Measurements from ENCODE around the gene IFRD2.

IFRD2 gene

GRCh38 chr3:50331364-50331907 lies 39.2 kb upstream of the IFRD2 start:
- DNase-seq, result no peak
- H3K4me1 ChIP-seq, result no peaks in the 10 kb centered on the region
- H3K27me3 ChIP-seq, result no peaks in the 10 kb centered on the region
- H3K4me3 ChIP-seq (ENCODE audit: low read depth, low read length), result no peak overlapping the region
- peaks cover 24% of the 10 kb centered on the region for H3K36me3 ChIP-seq
- TF ChIP-seq CTCF (IDR thresholded peaks at IDR 0.05; ENCODE audit: low read depth, low read length), result no peak
- H3K9me3 ChIP-seq, result no peaks in the 10 kb centered on the region

GRCh38 chr3:50330330-50330729 lies 38.1 kb upstream of the IFRD2 start:
- Histone ChIP-seq H3K9me3 (no peaks in the 10 kb centered on the region), H3K4me3 (ENCODE audit: low read depth, low read length) (no peak overlapping the region), H3K36me3 (peaks cover 24% of the 10 kb centered on the region), H3K4me1 (no peaks in the 10 kb centered on the region), H3K27me3 (no peaks in the 10 kb centered on the region)
- DNase-seq, result no peak
- TF ChIP-seq CTCF (IDR thresholded peaks at IDR 0.05; ENCODE audit: low read depth, low read length), result no peak

- Histone ChIP-seq H3K36me3 (peaks cover 24% of the 10 kb centered on the region), H3K27me3 (no peaks in the 10 kb centered on the region), H3K4me1 (no peaks in the 10 kb centered on the region), H3K4me3 (ENCODE audit: low read depth, low read length) (peak within 1 kb of the TSS; percentile 77), H3K9me3 (no peaks in the 10 kb centered on the region)
- DNase-seq, result peak; percentile 92
- no peak for TF ChIP-seq CTCF (IDR thresholded peaks at IDR 0.05; ENCODE audit: low read depth, low read length)
Observed at GRCh38 chr3:50327943-50328691, 35.9 kb upstream of the IFRD2 start, which contains the start of gene TUSC2. TSS of gene TUSC2 (minus strand) at chr3:50328223. CDS start at chr3:50328099, 124 bp downstream.

- no peaks in the 10 kb centered on the region for H3K4me1 ChIP-seq
- H3K36me3 ChIP-seq, result peaks cover 22% of the 10 kb centered on the region
Observed at GRCh38 chr3:50327129-50327528, 34.9 kb upstream of the IFRD2 start.

GRCh38 chr3:50326182-50326541 lies 33.9 kb upstream of the IFRD2 start:
- Histone ChIP-seq H3K4me1 (peaks cover 3% of the 10 kb centered on the region; the same call in 1 of the 2 replicates), H3K36me3 (peaks cover 12% of the 10 kb centered on the region)
- TF ChIP-seq CTCF (IDR thresholded peaks at IDR 0.05; ENCODE audit: low read depth, low read length), result no peak

More at GRCh38 chr3:50327129-50327528, 34.9 kb upstream of the IFRD2 start:
- H3K27me3 ChIP-seq, result no peaks in the 10 kb centered on the region
- H3K9me3 ChIP-seq, result no peaks in the 10 kb centered on the region
- H3K4me3 ChIP-seq (ENCODE audit: low read depth, low read length), result peak overlapping the region; percentile 77
- no peak for TF ChIP-seq CTCF (IDR thresholded peaks at IDR 0.05; ENCODE audit: low read depth, low read length)
- DNase-seq, result no peak

More at GRCh38 chr3:50326182-50326541, 33.9 kb upstream of the IFRD2 start:
- H3K27me3 ChIP-seq, result no peaks in the 10 kb centered on the region
- no peak for DNase-seq
- H3K9me3 ChIP-seq, result no peaks in the 10 kb centered on the region
- no peak overlapping the region for H3K4me3 ChIP-seq (ENCODE audit: low read depth, low read length)
